Inflammatory macrophage (primary cell): ENCODE data around the gene SMARCA4.
"Not testable (repeated sequence)": the region's sequence is repeated elsewhere in the genome, so short reads cannot be mapped to it uniquely, and the experiment has no call there.

Source experiments
- DNase-seq, 2 donors: peaks; one replicate each; pipeline ENCODE4 v3.0.0-alpha.2; 2020 to 2022

Gene SMARCA4

DNA sequence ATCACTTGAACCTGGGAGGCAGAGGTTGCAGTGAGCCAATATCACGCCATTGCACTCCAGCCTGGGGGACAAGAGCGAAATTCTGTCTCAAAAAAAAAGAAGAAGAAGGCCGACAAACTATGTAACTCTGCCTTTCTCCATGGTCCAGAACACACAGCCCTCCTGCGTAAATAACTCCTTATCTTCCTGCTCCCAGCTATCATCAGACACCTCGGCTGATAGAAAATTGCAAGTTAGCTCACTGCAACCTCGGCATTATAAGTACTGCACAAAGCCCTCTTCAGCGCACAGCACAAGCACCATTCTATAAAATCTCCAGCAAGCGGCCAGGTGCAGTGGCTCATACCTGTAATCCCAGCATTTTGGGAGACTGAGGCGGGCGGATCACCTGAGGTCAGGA, 142.8 kb downstream of the SMARCA4 start:
- DNase-seq = not testable (repeated sequence)

DNA sequence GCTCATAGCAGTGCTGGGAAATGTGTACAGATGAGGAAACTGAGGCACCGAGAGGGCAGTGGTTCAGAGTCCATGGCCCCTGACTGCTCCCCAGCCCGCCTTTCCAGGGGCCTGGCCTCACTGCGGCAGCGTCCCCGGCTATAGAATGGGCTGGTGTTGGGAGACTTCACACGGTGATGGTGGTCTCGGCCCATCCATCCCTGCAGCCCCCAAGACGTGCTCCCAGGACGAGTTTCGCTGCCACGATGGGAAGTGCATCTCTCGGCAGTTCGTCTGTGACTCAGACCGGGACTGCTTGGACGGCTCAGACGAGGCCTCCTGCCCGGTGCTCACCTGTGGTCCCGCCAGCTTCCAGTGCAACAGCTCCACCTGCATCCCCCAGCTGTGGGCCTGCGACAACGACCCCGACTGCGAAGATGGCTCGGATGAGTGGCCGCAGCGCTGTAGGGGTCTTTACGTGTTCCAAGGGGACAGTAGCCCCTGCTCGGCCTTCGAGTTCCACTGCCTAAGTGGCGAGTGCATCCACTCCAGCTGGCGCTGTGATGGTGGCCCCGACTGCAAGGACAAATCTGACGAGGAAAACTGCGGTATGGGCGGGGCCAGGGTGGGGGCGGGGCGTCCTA, 144.3 kb downstream of the SMARCA4 start:
- DNase-seq = no peak

DNA sequence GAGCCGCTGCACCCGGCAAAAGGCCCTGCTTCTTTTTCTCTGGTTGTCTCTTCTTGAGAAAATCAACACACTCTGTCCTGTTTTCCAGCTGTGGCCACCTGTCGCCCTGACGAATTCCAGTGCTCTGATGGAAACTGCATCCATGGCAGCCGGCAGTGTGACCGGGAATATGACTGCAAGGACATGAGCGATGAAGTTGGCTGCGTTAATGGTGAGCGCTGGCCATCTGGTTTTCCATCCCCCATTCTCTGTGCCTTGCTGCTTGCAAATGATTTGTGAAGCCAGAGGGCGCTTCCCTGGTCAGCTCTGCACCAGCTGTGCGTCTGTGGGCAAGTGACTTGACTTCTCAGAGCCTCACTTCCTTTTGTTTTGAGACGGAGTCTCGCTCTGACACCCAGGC, 145.6 kb downstream of the SMARCA4 start:
- DNase-seq = no peak

DNA sequence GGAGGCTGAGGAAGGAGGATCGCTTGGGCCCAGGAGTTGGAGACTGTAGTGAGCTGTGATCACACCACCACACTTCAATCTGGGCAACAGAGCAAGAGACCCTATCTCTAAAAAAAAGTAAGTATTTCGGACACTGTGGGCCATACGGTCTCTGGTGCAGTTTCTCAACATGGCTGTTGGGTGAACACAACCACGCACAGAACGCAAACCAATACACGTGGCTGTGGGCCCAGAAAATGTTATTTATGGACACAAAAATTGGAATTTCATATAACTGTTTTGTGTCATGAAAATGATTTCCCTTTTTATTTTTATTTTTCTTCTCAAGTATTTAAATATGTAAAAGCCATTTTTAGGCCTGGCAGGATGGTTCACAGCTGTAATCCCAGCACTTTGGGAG, 147.9 kb downstream of the SMARCA4 start:
- DNase-seq = no peak

- DNase-seq = no peak
Measured at GRCh38 chr19:11111117-11111770, 150.4 kb downstream of the SMARCA4 start.

DNA sequence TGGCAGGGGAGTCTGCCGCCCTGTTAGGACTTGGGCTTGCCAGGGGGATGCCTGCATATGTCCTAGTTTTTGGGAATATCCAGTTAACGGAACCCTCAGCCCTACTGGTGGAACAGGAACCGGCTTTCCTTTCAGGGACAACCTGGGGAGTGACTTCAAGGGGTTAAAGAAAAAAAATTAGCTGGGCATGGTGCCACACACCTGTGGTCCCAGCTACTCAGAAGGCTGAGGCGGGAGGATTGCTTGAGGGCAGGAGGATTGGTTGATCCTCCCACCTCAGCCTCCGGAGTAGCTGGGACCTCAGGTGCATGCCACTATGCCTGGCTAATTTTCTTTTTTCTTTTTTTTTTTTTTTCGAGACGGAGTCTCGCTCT, 150.9 kb downstream of the SMARCA4 start:
- DNase-seq = no peak
